GM18909 (cell line): ENCODE results near the gene RAB26.
"Not testable (repeated sequence)": the region's sequence is repeated elsewhere in the genome, so short reads cannot be mapped to it uniquely, and the experiment has no call there.

Experiments used
- ATAC-seq: cut with Tn5 transposase; IDR thresholded peaks from one replicate; pipeline ENCODE4 v1.9.1; 2021; ENCODE audit warnings: mild to moderate bottlenecking; ENCODE audit not compliant: unreplicated experiment, poor library complexity

The RAB26 gene

DNA sequence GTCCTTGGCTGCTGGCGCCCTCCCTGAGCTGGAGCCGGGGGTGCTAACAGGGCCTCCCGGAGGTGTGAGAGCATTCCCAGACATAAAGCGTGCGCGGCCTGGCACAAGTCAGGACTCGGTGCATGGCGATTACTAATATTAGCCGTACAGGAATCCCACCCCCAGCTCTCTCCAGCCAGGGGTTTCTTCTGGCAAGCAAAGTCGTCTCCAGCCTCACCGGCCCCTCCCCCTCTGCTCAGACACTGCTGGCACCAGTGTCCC is 43.0 kb downstream of the RAB26 start:
- ATAC-seq, result no peak

DNA sequence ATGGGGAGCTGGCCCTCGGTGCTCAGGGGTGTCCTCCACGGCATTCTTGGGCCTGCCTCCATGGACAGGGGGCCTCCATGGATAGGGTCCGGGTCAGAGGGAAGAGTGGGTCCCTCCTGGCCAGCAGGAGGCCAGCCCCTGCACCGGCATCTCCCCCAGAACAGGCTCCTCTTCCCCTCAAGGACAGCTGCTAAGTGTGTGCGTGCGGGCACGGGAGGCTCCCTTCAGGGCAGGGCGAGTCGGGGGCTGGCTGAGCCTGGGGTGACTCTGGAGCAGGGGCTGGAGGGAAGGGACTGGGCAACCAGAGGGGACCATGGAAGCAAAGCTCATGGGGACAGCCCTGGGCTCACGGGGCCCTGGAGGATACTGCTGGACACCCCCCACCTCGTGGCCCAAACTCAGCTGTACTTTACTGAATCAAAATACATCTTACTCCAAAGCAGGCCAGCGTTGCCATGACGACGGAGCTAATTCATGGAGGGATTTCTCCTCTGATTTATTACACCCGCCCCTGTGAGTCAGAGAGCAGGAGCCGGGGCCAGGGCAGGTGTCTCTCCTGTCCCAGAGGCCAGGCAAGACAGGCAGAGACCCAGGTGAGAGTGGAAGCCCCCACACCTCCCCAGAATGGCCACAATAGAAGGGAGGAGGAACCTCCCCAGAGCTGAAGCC is 45.9 kb downstream of the RAB26 start:
- ATAC-seq, result no peak

DNA sequence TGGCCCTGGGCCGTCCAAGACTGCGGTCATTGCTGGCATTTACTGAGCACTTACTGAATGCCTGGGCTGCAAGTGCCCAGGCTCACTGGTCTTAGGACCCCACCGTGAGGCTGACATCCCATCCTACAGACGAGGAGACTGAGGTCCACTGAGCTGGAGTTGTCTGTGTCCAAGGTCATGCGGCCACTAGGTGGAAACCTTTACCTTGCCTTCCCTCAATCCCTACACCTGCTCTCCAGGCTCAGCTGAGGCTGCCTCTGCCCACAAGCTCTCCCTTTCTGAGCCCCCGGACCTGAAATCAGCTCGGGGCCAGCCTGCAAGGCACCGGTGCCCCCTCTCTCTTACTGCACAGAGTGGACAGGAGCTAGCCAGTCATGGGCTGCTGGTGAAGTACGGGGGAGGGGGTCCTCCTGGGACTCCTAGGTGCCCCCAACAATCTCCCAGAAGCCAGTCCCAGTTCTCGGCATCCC is 46.5 kb downstream of the RAB26 start:
- ATAC-seq, result no peak

DNA sequence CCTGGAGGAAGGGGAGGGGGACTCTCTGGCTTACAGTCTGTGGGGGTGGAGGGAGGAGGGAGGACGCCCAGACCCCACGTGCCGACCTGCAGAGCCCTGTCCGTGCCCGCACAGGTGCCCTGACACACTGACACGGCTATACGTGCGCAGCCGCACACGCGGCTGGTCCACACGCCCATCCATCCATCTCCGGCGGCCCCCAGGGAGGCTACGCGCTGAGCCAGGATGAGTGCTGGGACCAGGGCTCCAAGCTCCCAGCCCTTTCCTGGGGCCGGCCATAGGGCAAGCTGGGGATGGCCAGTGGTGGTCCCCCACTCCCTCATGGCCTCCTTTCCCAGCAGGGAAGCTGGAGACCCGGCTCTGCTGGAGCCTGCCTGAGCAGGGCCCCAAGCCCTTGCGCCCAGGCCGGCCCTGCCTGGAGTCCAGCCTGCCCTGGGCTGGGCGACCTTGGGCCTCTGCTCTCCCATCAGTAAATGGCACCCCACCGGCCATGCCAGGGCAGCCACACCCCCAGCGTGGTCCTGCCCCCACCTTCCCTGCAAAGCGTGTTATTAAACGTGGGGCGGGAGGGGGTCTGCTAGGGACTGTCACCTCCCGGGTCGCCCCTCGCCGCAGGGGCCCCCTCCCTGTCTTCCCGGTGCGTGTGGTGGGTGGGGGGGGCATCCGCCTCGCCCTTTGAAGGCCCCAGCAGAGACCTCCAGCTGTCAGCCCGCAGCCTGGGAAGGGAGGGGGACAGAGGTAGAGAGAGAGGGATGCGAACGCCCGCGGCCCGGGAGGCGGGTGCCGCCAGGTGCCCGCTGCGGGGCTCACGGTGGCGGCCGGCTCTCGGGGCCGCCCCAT is 47.1 kb downstream of the RAB26 start:
- no peak for ATAC-seq

DNA sequence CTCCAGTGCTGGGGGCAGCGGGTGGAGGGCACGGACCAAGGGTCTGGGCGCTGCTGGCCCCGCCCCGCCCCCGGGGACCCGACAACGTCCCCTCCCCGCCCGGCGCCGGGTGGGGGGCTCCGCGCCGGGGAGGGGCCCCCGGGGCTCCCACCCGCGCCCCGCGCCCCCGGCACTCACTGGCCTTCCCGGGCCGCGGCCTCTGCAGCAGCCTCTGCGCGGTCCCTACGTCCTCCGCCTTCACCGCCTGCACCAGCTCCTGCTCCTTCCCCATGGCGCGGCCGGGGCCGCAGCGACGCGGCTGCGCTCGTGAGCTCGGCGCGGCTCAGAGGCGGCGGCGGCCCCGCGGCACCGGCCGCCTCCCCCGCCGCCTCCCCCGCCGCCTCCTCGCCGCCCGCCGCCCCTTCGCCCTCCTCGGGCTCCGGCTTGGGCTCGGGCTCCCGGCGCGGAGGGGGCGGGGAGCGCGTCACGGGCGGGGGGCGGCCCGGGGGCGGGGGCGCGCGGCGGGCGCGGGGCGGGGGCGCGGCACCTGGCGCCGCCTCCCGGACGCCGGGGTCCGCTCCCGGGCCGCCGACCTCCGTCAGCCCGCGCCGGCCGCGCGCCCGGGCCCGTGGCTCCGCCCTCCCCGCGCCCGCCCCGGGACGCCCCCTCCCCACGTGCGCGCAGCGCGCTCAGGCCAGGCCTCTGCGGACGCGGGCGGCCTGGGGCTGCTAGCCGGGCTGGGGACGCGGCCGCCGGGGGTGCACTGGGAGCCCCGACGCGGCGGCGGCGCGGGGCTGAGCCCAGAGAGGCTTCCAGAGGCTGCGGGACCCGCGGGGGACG is 47.9 kb downstream of the RAB26 start, which contains the start of gene CASKIN1:
Gene CASKIN1 (minus strand): TSS at position 444 of the 819 bp plus-strand sequence. CDS start 173 bp downstream, at position 271.
- ATAC-seq, result no peak

DNA sequence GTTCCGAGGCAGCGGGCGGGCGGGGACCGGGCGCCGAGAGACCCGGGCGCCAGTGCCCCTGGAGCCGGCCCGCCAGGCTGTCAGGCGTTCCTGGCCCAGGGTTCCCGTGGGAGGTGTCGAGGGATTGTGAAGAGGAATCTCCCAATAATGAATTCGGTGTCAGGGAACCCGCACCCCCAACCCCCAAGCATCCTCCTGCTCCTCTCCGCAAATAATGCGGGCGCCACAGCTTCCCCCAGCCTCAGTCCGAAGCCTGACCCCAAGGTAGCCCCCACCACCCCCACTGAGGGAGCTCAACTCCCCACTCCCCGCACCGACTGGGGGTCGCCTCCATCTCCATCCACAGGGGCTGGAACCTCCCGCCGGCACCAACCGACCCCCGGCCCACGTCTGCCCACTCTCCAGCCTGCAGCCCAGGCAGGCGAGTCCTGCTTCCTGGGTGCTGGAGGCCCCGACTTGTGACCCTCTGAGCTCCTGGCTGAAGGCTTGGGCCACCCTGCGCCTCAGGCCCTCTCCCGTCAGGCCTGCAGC is 48.6 kb downstream of the RAB26 start:
- no peak for ATAC-seq

DNA sequence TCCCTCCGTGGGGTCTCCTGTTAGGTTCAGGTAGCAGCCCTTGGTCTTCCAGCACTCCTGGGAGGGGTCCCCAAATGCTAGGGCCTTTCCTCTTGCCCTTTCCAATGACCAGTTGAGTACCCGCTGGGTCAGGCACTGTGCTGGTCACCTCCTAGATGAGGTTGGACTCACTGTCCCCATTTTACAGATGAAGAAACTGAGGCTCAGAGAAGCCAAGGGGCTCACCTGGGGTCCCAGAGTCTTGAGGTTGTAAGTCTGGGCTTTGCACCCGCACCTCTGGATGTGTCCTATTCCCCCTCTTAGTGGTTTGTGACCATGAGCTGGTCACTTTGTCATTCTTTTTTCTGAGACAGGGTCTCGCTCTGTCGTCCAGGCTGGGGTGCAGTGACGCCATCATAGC is 49.3 kb downstream of the RAB26 start:
- no peak for ATAC-seq

DNA sequence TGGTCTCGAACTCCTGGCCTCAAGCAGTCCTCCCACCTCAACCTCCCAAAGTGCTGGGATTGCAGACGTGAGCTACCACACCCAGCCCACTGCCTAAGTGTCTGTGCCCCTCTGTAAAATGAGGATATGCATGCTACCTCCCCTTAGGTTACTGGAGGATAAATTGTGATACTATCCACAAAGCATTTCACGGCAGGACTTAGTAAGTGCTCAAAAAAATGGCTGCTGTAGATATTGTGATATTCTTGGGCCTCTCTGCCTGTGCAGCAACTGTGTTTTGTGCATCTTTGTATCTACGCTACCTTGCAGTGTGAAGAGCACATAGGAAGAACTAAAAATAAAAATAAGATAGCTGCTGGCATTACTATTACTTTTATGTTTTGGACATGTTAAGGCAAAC is 49.9 kb downstream of the RAB26 start:
- ATAC-seq, result no peak

DNA sequence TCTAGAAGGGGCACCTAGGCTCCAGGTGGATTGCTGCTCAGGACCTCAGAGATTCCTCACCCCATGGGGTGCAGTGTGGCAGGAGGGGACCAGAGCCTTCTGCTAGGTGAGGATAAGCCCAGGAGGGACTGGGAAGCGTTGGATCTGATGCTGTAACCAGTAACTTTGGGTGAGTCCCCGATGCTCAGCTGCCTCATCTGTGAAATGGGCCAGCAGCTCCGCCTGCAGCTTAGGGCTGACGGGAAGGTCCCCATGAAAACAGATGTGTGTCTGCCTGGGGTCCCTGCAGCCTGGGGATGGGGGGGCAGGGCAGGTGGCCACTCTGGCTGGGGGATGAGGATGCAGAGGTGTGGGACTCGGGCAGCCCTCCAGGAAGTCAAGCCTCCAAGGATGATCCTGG is 50.7 kb downstream of the RAB26 start:
- no peak for ATAC-seq

DNA sequence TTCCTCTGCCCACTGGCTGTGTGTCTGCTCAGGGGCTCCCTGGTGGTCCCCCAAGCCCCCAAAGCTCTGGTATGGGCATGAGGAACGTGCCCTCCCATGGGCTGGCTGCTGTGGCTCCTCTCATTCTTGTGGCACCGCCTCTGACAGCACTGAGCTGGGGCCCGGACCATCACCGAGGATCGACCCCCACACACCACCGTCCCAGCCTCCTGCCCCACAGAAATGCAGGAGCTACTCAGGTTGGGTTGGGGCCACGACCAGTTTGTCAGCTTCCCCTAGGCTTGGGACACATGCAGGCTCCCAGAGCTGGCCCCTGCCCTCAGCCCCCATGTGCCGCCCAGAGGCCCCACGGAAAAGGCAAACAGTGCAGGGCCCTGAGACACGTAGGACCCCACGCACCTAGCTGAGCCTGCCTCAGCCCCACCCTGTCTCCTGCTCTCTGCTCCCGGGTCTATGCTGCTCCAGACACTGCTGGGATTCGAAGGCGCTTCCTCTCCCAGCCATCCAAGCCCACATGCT is 51.3 kb downstream of the RAB26 start:
- ATAC-seq, result no peak

DNA sequence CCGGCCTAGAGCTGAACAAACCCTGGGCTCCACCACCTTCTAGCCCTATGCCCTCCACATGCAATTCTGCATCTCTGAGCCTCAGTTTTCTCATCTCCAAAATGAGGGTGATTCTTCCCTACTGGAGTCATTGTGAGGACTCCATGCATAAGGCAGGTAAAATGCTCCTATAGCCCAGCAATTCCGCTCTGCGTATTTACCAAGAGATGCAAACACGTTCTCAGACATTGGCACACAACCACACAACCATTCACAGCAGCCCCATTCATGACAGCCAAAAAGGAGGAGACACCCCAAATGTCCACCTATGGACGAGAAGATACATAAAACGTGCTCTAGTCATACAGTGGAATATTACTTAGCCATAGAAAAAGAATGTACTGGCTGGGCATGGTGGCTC is 51.9 kb downstream of the RAB26 start:
- no peak for ATAC-seq

DNA sequence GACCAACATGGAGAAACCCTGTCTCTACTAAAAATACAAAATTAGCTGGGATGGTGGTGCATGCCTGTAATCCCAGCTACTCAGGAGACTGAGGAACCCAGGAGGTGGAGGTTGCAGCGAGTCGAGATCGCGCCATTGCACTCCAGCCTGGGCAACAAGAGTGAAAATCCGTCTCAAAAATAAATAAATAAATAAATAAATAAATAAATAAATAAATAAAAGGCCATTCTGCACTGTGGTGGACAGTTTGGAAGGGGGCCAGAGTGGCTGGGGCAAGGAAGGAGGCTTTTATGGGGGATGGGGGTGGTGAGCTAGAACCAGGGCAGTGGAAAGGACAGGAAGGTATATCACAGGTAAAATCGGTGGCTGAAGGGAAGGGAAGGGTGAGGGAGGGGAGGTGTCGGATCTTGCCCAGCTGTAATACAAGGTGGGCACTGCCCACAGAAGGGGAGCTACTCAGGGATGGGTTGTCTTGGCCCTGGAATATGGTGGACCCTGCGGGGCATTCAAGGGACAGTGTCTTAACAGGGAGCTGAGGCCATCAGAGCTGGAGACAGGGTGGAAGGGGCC is 54.8 kb downstream of the RAB26 start:
- ATAC-seq, result not testable (repeated sequence)
